Liver (tissue), 9 donors: ENCODE results near the gene TMEM186. TPM values are rescaled to one million over a fixed set of nuclear protein-coding genes. Genes with fewer than 3 reads are reported as not detected.

Source experiments
- DNase-seq: peaks from one replicate; pipeline ENCODE4 v3.0.0-alpha.2; 2017; ENCODE audit warnings: low spot score
- H3K27ac ChIP-seq, 2 donors: one replicate each; pipeline ENCODE4 v1.7.0; 2013; ENCODE audit warnings: inconsistent platforms in 2 of 2, low read length in 2 of 2, control low read depth in 1 of 2, low read depth in 1 of 2, mild to moderate bottlenecking in 1 of 2
- H3K27me3 ChIP-seq, 4 donors: one replicate each; pipeline versions ENCODE4 v1.6.1 to v1.7.0; 2013; ENCODE audit warnings: low read length in 3 of 4, inconsistent platforms in 1 of 4, mild to moderate bottlenecking in 1 of 4, moderate library complexity in 1 of 4; ENCODE audit not compliant: control insufficient read depth in 4 of 4, insufficient read depth in 4 of 4
- H3K36me3 ChIP-seq, 4 donors: one replicate each; pipeline versions ENCODE4 v1.6.1 to v1.7.0; 2013; ENCODE audit warnings: low read length in 3 of 4, mild to moderate bottlenecking in 3 of 4, low read depth in 1 of 4, moderate library complexity in 1 of 4; ENCODE audit not compliant: control insufficient read depth in 4 of 4, insufficient read depth in 3 of 4
- H3K4me1 ChIP-seq, 4 donors: one replicate each; pipeline versions ENCODE4 v1.6.1 to v1.7.0; 2013; ENCODE audit warnings: low read length in 3 of 4, mild to moderate bottlenecking in 3 of 4, moderate library complexity in 1 of 4; ENCODE audit not compliant: control insufficient read depth in 4 of 4, insufficient read depth in 4 of 4
- H3K4me3 ChIP-seq, 3 donors: one replicate each; pipeline versions ENCODE4 v1.6.1 to v1.7.0; 2013; ENCODE audit warnings: low read length in 3 of 3, control low read depth in 1 of 3, low read depth in 1 of 3, mild to moderate bottlenecking in 1 of 3
- H3K9ac ChIP-seq, 2 donors: one replicate each; pipeline ENCODE4 v1.7.0; 2013; ENCODE audit warnings: low read length in 2 of 2, mild to moderate bottlenecking in 2 of 2, moderate library complexity in 2 of 2, control low read depth in 1 of 2, low read depth in 1 of 2
- H3K9me3 ChIP-seq, 4 donors: one replicate each; pipeline versions ENCODE4 v1.6.1 to v1.7.0; 2013; ENCODE audit warnings: low read length in 3 of 4; ENCODE audit not compliant: control insufficient read depth in 4 of 4
- EGR1 ChIP-seq, 2 donors: IDR thresholded peaks; 2 replicates each; pipeline ENCODE4 v1.6.1; 2016 to 2018; ENCODE audit warnings: antibody characterized with exemption in 2 of 2, low read depth in 2 of 2
- FOXA1 ChIP-seq: IDR thresholded peaks from 2 replicates; pipeline ENCODE4 v1.6.1; 2016; ENCODE audit warnings: antibody characterized with exemption
- FOXA2 ChIP-seq: IDR thresholded peaks from 2 replicates; pipeline ENCODE4 v1.6.1; 2016; ENCODE audit warnings: antibody characterized with exemption
- GABPA ChIP-seq, 2 donors: IDR thresholded peaks in 1 of 2; conservative IDR thresholded peaks in 1 of 2; 2 replicates each; pipeline ENCODE4 v1.6.1; 2016; ENCODE audit warnings: antibody characterized with exemption in 2 of 2, mild to moderate bottlenecking in 1 of 2, moderate library complexity in 1 of 2
- HNF4A ChIP-seq, 2 donors: conservative IDR thresholded peaks; 2 replicates each; pipeline ENCODE4 v1.6.1; 2016; ENCODE audit warnings: antibody characterized with exemption in 2 of 2, mild to moderate bottlenecking in 2 of 2
- HNF4G ChIP-seq: IDR thresholded peaks from 2 replicates; pipeline ENCODE4 v1.6.1; 2016; ENCODE audit warnings: antibody characterized with exemption
- JUND ChIP-seq, 2 donors: IDR thresholded peaks; 2 replicates each; pipeline ENCODE4 v1.6.1; 2016; ENCODE audit warnings: antibody characterized with exemption in 2 of 2
- NR2F2 ChIP-seq: IDR thresholded peaks from 2 replicates; pipeline ENCODE4 v1.6.1; 2016; ENCODE audit warnings: antibody characterized with exemption
- RAD21 ChIP-seq, 2 donors: IDR thresholded peaks; 2 replicates each; pipeline ENCODE4 v1.6.1; 2016; ENCODE audit warnings: antibody characterized with exemption in 2 of 2, mild to moderate bottlenecking in 2 of 2
- RXRA ChIP-seq, 2 donors: IDR thresholded peaks; 2 replicates each; pipeline ENCODE4 v1.6.1; 2017 to 2018; ENCODE audit warnings: antibody characterized with exemption in 2 of 2, mild to moderate bottlenecking in 1 of 2
- SP1 ChIP-seq: IDR thresholded peaks from 2 replicates; pipeline ENCODE4 v1.6.1; 2018; ENCODE audit warnings: antibody characterized with exemption, mild to moderate bottlenecking
- TAF1 ChIP-seq: conservative IDR thresholded peaks from 2 replicates; pipeline ENCODE4 v1.6.1; 2016; ENCODE audit warnings: antibody characterized with exemption, mild to moderate bottlenecking
- YY1 ChIP-seq: IDR thresholded peaks from 2 replicates; pipeline ENCODE4 v1.6.1; 2016; ENCODE audit warnings: antibody characterized with exemption, mild to moderate bottlenecking
- WGBS: extraction: QIAGEN DNeasy Blood & Tissue Kit; methylation state at CpG from one replicate; pipeline ENCODE4 v1.1.7; 2013; 5-methylcytosine and 5-hydroxymethylcytosine counted together
- polyA plus RNA-seq, 2 donors: library from polyadenylated mRNA; stranded (reverse) in 1 of 2; unstranded in 1 of 2; fragments of 200-250 nt in 1 of 2; fragments of >200 nt in 1 of 2; fragmentation: Nextera tagmentation in 1 of 2; extraction: Ambion mirVana in 1 of 2; gene quantifications; one replicate each; pipeline versions ENCODE4 v1.2.1 to v1.2.3, GENCODE V29; 2013 to 2015
- total RNA-seq, 2 donors: library from RNA; depleted of rRNA; stranded (reverse); fragments of >200 nt; gene quantifications; one replicate each; pipeline ENCODE4 v1.2.3, GENCODE V29; 2014
- TF ChIP-seq, protein P1 (sequence below): IDR thresholded peaks from 2 replicates; pipeline ENCODE4 v1.6.1; 2016; ENCODE audit warnings: antibody characterized with exemption
- TF ChIP-seq, protein P2 (sequence below): IDR thresholded peaks from 2 replicates; pipeline ENCODE4 v1.6.1; 2016; ENCODE audit warnings: antibody characterized with exemption
- TF ChIP-seq, protein P3 (sequence below): IDR thresholded peaks from 2 replicates; pipeline ENCODE4 v1.6.1; 2016; ENCODE audit warnings: antibody characterized with exemption, mild to moderate bottlenecking
- TF ChIP-seq, protein P4 (sequence below): fragments of 150-350 bp; IDR thresholded peaks from 2 replicates; pipeline ENCODE4 v1.5.1; 2017; ENCODE audit warnings: improper control_type of control experiment, low read depth, low read length; ENCODE audit not compliant: missing input control
- TF ChIP-seq, protein P5 (sequence below): IDR thresholded peaks from 2 replicates; pipeline ENCODE4 v1.6.1; 2016; ENCODE audit warnings: antibody characterized with exemption
- donor health status: healthy.
- donor health status: healthy.
- donor health status: healthy.
- donor health status: healthy.
- donor health status: healthy.

The TMEM186 gene
- total and polyA plus RNA-seq, 4 donors: 3.3 to 11.0 (median 7.1) TPM

DNA sequence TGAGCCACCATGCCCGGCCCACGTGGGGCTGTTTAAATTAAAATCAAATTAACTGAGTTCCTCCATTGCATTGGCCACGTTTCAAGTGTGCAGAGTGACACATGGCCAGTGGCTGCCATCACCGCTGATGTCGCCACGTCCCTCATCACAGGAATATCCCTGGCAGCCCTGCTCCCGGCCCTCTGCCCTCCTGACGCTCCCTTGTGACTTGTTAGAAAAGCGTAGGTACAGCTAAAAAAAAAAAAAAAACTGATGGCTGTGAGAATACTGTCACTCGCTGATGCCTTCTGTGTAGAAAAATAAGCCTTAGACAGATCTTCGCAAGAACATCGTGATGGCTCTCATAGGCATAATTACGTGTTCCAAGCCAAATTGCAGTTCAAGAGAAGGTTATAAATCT is 49.7 kb upstream of the TMEM186 start:
- Histone ChIP-seq H3K27ac (no peak overlapping the region), H3K36me3 (peaks cover 5 to 22% (median 8%) of the 10 kb centered on the region in 4 donors), H3K27me3 (no peaks in the 10 kb centered on the region), H3K9ac (no peak overlapping the region), H3K9me3 (no peaks in the 10 kb centered on the region), H3K4me1 (peaks cover 14 to 21% (median 20%) of the 10 kb centered on the region in 4 donors), H3K4me3 (no peak overlapping the region)
- no peak for DNase-seq
- TF ChIP-seq YY1: no peak
- TF ChIP-seq, protein P1, sequence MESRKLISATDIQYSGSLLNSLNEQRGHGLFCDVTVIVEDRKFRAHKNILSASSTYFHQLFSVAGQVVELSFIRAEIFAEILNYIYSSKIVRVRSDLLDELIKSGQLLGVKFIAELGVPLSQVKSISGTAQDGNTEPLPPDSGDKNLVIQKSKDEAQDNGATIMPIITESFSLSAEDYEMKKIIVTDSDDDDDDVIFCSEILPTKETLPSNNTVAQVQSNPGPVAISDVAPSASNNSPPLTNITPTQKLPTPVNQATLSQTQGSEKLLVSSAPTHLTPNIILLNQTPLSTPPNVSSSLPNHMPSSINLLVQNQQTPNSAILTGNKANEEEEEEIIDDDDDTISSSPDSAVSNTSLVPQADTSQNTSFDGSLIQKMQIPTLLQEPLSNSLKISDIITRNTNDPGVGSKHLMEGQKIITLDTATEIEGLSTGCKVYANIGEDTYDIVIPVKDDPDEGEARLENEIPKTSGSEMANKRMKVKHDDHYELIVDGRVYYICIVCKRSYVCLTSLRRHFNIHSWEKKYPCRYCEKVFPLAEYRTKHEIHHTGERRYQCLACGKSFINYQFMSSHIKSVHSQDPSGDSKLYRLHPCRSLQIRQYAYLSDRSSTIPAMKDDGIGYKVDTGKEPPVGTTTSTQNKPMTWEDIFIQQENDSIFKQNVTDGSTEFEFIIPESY: no peak
- WGBS: 93% methylated on average over 13 of the region's 13 CpGs

DNA sequence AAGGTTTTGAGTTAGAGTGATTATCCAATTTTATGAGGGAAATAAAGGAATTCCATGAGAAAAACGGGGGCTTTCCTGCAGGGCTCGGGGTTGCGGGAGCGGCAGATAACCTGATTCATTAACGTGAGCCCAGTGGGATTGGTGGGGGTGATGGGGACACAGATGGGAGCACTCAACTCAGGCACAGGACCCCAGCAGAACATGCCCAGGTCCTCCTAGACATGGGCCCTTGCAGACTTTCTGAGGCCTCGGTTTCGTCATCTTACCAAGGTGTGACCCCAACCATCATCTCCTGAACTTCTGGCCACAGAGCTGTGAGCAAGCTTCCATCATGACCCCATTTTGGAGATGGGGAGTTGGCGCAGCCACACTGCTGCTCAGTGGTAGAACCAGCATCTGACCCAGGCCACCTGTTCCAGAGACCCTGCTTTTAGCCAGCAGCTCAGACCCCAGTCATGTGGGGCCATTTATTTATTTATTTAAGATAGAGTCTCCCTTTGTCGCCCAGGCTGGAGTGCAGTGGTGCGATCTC is 49.0 kb upstream of the TMEM186 start:
- TF ChIP-seq HNF4G: no peak
- TF ChIP-seq FOXA2: no peak
- TF ChIP-seq SP1: no peak
- TF ChIP-seq, protein P2, sequence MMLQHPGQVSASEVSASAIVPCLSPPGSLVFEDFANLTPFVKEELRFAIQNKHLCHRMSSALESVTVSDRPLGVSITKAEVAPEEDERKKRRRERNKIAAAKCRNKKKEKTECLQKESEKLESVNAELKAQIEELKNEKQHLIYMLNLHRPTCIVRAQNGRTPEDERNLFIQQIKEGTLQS: no peak
- TF ChIP-seq TAF1: no peak
- no peak for TF ChIP-seq YY1
- TF ChIP-seq RXRA (IDR thresholded peaks at IDR 0.05): no peak
- TF ChIP-seq, protein P3, sequence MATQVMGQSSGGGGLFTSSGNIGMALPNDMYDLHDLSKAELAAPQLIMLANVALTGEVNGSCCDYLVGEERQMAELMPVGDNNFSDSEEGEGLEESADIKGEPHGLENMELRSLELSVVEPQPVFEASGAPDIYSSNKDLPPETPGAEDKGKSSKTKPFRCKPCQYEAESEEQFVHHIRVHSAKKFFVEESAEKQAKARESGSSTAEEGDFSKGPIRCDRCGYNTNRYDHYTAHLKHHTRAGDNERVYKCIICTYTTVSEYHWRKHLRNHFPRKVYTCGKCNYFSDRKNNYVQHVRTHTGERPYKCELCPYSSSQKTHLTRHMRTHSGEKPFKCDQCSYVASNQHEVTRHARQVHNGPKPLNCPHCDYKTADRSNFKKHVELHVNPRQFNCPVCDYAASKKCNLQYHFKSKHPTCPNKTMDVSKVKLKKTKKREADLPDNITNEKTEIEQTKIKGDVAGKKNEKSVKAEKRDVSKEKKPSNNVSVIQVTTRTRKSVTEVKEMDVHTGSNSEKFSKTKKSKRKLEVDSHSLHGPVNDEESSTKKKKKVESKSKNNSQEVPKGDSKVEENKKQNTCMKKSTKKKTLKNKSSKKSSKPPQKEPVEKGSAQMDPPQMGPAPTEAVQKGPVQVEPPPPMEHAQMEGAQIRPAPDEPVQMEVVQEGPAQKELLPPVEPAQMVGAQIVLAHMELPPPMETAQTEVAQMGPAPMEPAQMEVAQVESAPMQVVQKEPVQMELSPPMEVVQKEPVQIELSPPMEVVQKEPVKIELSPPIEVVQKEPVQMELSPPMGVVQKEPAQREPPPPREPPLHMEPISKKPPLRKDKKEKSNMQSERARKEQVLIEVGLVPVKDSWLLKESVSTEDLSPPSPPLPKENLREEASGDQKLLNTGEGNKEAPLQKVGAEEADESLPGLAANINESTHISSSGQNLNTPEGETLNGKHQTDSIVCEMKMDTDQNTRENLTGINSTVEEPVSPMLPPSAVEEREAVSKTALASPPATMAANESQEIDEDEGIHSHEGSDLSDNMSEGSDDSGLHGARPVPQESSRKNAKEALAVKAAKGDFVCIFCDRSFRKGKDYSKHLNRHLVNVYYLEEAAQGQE: no peak
- TF ChIP-seq RAD21 (IDR thresholded peaks at IDR 0.05): no peak
- TF ChIP-seq, protein P1: no peak
- TF ChIP-seq, protein P4, sequence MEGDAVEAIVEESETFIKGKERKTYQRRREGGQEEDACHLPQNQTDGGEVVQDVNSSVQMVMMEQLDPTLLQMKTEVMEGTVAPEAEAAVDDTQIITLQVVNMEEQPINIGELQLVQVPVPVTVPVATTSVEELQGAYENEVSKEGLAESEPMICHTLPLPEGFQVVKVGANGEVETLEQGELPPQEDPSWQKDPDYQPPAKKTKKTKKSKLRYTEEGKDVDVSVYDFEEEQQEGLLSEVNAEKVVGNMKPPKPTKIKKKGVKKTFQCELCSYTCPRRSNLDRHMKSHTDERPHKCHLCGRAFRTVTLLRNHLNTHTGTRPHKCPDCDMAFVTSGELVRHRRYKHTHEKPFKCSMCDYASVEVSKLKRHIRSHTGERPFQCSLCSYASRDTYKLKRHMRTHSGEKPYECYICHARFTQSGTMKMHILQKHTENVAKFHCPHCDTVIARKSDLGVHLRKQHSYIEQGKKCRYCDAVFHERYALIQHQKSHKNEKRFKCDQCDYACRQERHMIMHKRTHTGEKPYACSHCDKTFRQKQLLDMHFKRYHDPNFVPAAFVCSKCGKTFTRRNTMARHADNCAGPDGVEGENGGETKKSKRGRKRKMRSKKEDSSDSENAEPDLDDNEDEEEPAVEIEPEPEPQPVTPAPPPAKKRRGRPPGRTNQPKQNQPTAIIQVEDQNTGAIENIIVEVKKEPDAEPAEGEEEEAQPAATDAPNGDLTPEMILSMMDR: no peak
- TF ChIP-seq, protein P5, sequence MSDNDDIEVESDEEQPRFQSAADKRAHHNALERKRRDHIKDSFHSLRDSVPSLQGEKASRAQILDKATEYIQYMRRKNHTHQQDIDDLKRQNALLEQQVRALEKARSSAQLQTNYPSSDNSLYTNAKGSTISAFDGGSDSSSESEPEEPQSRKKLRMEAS: no peak
- no peak for TF ChIP-seq GABPA (IDR thresholded peaks at IDR 0.05 in 1 of 2, conservative IDR thresholded peaks at IDR 0.05 in 1 of 2)
- TF ChIP-seq NR2F2: no peak
- TF ChIP-seq HNF4A (conservative IDR thresholded peaks at IDR 0.05): no peak
- no peak for TF ChIP-seq EGR1 (IDR thresholded peaks at IDR 0.05; ENCODE audit: low read depth in 2 of 2)
- no peak for TF ChIP-seq FOXA1
- TF ChIP-seq JUND (IDR thresholded peaks at IDR 0.05): no peak
- H3K9ac ChIP-seq: no peak overlapping the region
- WGBS: 89% methylated on average over 10 of the region's 10 CpGs
- H3K27me3 ChIP-seq: no peaks in the 10 kb centered on the region
- H3K36me3 ChIP-seq: peaks cover 5 to 22% (median 7%) of the 10 kb centered on the region in 4 donors
- H3K4me3 ChIP-seq: no peak overlapping the region
- no peaks in the 10 kb centered on the region for H3K9me3 ChIP-seq
- peaks cover 11 to 20% (median 17%) of the 10 kb centered on the region in 4 donors for H3K4me1 ChIP-seq
- no peak overlapping the region for H3K27ac ChIP-seq
- DNase-seq: no peak
